Muscle layer of duodenum (tissue), 2 donors: Measurements from ENCODE around the gene GPNMB.

Experiments
- H3K27ac ChIP-seq: one replicate; pipeline ENCODE4 v1.7.0; 2013; ENCODE audit warnings: mild to moderate bottlenecking, low read length
- H3K27me3 ChIP-seq: one replicate; pipeline ENCODE4 v1.7.0; 2013; ENCODE audit warnings: low read depth, mild to moderate bottlenecking, control low read depth, low read length
- H3K36me3 ChIP-seq, 2 donors: one replicate each; pipeline ENCODE4 v1.7.0; 2013; ENCODE audit warnings: low read length in 2 of 2, control low read depth in 1 of 2, mild to moderate bottlenecking in 1 of 2; ENCODE audit not compliant: insufficient read depth in 2 of 2, control insufficient read depth in 1 of 2
- H3K4me1 ChIP-seq, 2 donors: one replicate each; pipeline ENCODE4 v1.7.0; 2013; ENCODE audit warnings: low read length in 2 of 2, mild to moderate bottlenecking in 2 of 2, control low read depth in 1 of 2, moderate library complexity in 1 of 2; ENCODE audit not compliant: insufficient read depth in 2 of 2, control insufficient read depth in 1 of 2
- H3K4me3 ChIP-seq, 2 donors: one replicate each; pipeline ENCODE4 v1.7.0; 2013; ENCODE audit warnings: low read length in 2 of 2, low read depth in 1 of 2, mild to moderate bottlenecking in 1 of 2
- H3K9me3 ChIP-seq, 2 donors: one replicate each; pipeline ENCODE4 v1.7.0; 2013; ENCODE audit warnings: low read length in 2 of 2, control low read depth in 1 of 2, mild to moderate bottlenecking in 1 of 2; ENCODE audit not compliant: control insufficient read depth in 1 of 2
- donor health status: healthy.

The GPNMB gene

DNA sequence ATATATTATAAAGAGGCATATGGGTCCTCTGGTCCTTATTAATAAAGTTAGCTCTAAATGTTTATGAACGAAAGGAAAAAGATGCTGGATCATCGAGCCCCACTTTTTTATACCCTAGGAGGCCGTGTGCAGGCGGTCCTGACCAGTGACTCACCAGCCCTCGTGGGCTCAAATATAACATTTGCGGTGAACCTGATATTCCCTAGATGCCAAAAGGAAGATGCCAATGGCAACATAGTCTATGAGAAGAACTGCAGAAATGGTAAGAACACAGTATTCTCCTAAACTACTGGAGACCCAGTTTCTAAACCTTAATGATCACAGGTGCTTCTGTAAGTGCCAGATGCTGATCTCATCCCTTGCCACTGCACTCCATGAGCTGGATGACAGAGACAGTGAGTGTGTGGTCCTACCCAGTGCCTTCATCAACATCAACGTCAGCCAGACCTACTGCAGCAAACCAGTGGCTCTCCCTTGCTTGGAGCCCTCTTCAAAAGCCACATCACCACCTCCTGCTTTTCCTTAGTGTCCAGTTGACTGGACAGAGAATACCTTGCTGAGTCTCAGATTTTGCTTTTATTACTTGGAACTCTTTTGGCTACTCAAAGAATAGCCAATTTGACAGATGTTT is 7.6 kb downstream of the GPNMB start:
- Histone ChIP-seq H3K27me3 (no peaks in the 10 kb centered on the region), H3K4me3 (no peak overlapping the region), H3K9me3 (peaks cover 0 to 8% of the 10 kb centered on the region in 2 donors), H3K36me3 (peaks cover 4 to 7% of the 10 kb centered on the region in 2 donors), H3K27ac (no peak overlapping the region), H3K4me1 (no peaks in the 10 kb centered on the region)

- peaks cover 7 to 10% of the 10 kb centered on the region in 2 donors for H3K36me3 ChIP-seq
- no peaks in the 10 kb centered on the region for H3K4me1 ChIP-seq
- H3K9me3 ChIP-seq = peaks cover 0 to 3% of the 10 kb centered on the region in 2 donors
- H3K27ac ChIP-seq = no peak overlapping the region
- H3K27me3 ChIP-seq = no peaks in the 10 kb centered on the region
- H3K4me3 ChIP-seq = no peak overlapping the region
Measured at GRCh38 chr7:23256731-23257130, 10.2 kb downstream of the GPNMB start.

DNA sequence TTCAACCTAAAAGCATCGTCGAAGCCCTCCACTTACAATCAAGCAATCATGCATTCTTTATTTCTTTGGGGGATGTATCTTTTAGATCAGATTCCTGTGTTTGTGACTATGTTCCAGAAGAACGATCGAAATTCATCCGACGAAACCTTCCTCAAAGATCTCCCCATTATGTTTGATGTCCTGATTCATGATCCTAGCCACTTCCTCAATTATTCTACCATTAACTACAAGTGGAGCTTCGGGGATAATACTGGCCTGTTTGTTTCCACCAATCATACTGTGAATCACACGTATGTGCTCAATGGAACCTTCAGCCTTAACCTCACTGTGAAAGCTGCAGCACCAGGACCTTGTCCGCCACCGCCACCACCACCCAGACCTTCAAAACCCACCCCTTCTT is 13.8 kb downstream of the GPNMB start:
- no peaks in the 10 kb centered on the region for H3K4me1 ChIP-seq
- no peak overlapping the region for H3K27ac ChIP-seq
- peaks cover 0 to 7% of the 10 kb centered on the region in 2 donors for H3K36me3 ChIP-seq
- no peak overlapping the region for H3K4me3 ChIP-seq
- no peaks in the 10 kb centered on the region for H3K27me3 ChIP-seq
- no peaks in the 10 kb centered on the region for H3K9me3 ChIP-seq

GRCh38 chr7:23261843-23262452 is 15.4 kb downstream of the GPNMB start:
- Histone ChIP-seq H3K36me3 (peaks cover 0 to 7% of the 10 kb centered on the region in 2 donors), H3K9me3 (no peaks in the 10 kb centered on the region), H3K27me3 (no peaks in the 10 kb centered on the region), H3K4me1 (no peaks in the 10 kb centered on the region), H3K27ac (no peak overlapping the region), H3K4me3 (no peak overlapping the region)

DNA sequence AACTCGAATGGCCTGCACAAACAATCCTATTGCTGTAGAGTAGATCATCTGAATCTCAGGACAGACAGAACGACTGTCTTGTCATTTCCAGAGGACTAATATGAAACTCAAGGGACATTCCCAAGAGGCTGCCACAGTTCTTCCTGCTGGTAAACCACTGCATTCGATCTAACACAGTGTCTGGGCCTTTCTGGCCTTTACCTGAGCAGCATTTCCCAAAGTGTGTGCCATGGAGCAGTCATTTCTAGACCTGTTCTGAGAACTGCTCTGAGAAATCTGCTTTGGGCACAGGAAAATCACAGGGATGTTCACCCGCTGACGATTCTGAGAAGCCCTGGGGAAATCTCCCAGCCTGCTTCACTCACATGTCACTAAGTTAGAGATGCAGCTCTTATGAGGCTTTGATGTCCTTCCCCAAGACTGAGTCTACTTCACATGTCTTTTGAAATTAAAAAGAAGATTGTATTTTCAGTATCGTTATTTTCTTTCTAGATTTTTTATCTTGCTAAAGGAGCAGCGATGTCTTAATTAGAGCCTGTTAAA is 18.4 kb downstream of the GPNMB start:
- Histone ChIP-seq H3K27ac (no peak overlapping the region), H3K27me3 (no peaks in the 10 kb centered on the region), H3K4me3 (no peak overlapping the region), H3K9me3 (no peaks in the 10 kb centered on the region), H3K4me1 (no peaks in the 10 kb centered on the region), H3K36me3 (peaks cover 0 to 7% of the 10 kb centered on the region in 2 donors)

DNA sequence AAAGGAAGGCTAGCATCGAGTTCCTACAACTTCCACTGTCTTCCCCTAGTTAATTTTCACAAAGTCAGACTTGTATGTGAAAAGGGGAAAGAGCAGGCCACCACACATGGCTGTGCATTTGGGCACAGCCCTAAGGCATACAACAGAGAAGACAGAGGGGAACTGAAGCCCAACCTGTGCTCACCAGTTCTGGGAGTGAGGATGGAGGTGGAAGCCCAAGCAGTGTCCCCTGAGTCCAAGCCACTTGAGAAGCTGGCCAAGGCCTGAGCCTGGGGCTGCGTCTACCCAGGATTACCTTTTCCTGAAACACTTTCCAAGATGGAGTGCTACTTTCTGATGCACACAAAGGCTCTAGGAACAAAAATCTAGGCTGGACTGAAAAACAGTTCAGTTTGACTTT is 20.3 kb downstream of the GPNMB start:
- Histone ChIP-seq H3K4me3 (no peak overlapping the region), H3K36me3 (no peaks in the 10 kb centered on the region), H3K27me3 (no peaks in the 10 kb centered on the region), H3K9me3 (no peaks in the 10 kb centered on the region), H3K4me1 (no peaks in the 10 kb centered on the region), H3K27ac (no peak overlapping the region)

DNA sequence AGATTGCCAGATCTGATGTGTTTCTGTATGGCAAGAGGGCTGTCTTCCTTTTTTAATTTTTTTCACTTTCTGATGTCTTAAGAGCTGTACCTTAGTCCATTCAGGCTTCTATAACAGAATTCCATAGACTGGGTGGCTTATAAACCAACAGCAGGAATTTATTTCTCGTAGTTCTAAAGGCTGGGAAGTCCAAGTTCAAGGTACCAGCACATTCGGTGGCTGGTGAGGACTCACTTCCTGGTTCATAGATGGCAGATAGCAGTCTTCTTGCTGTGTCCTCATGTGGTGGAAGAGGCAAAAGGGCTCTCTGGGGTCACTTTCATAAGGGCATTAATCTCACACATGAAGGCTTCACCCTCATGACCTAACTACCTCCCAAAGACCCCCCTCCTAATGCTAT is 20.8 kb downstream of the GPNMB start:
- Histone ChIP-seq H3K4me1 (no peaks in the 10 kb centered on the region), H3K36me3 (no peaks in the 10 kb centered on the region), H3K27ac (no peak overlapping the region), H3K9me3 (no peaks in the 10 kb centered on the region), H3K4me3 (no peak overlapping the region), H3K27me3 (no peaks in the 10 kb centered on the region)

DNA sequence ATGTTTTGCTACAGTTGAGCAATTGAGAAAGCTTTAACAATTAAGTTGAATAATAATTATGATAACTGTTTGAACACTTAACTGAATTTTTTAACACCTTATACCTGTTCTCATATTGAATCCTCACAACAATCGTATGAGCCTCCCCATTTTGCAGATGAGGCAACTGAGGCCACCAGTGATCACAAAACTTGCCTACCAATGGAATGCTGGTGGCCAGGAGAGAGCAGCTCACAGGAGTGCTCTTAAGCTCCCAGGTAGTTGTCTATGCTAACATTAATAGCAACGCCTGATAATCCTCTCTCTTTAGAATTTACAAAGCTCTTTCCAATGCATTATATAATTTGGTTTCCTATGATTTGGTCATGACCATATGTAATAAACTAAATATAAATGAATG is 21.6 kb downstream of the GPNMB start:
- Histone ChIP-seq H3K4me3 (no peak overlapping the region), H3K27me3 (no peaks in the 10 kb centered on the region), H3K36me3 (no peaks in the 10 kb centered on the region)

GRCh38 chr7:23268746-23269145 is 22.2 kb downstream of the GPNMB start:
- no peaks in the 10 kb centered on the region for H3K36me3 ChIP-seq
- no peaks in the 10 kb centered on the region for H3K27me3 ChIP-seq
- no peak overlapping the region for H3K4me3 ChIP-seq
- H3K4me1 ChIP-seq = no peaks in the 10 kb centered on the region
- H3K9me3 ChIP-seq = no peaks in the 10 kb centered on the region
- no peak overlapping the region for H3K27ac ChIP-seq

More for the DNA sequence above, 21.6 kb downstream of the GPNMB start:
- no peak overlapping the region for H3K27ac ChIP-seq
- H3K9me3 ChIP-seq = no peaks in the 10 kb centered on the region
- H3K4me1 ChIP-seq = no peaks in the 10 kb centered on the region

DNA sequence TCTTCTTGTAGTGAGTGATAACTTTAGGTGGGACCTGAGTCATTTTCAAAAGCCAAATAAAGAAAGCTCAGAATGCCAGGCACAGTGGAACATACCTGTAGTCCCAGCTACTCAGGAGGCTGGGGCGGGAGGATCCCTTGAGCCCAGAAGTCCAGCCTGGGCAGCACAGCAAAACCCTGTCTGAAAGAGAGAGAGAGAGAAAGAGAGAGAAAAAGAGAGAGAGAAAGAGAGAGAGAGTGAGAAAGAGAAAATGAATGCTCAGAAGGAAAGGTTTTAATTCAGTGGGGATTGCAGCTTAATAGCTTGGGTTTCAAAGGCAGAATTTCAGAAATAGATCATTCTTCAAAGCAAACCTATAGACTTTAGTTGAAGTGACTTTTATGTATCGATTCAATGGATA is 25.7 kb downstream of the GPNMB start:
- H3K27ac ChIP-seq = no peak overlapping the region
- no peaks in the 10 kb centered on the region for H3K4me1 ChIP-seq
- no peaks in the 10 kb centered on the region for H3K27me3 ChIP-seq
- no peak overlapping the region for H3K4me3 ChIP-seq
- no peaks in the 10 kb centered on the region for H3K36me3 ChIP-seq
- H3K9me3 ChIP-seq = no peaks in the 10 kb centered on the region

GRCh38 chr7:23273141-23273599 is 26.6 kb downstream of the GPNMB start:
- Histone ChIP-seq H3K36me3 (no peaks in the 10 kb centered on the region), H3K4me3 (peak overlapping the region in 1 of 2 donors; percentile 26), H3K27me3 (no peaks in the 10 kb centered on the region), H3K4me1 (no peaks in the 10 kb centered on the region), H3K9me3 (no peaks in the 10 kb centered on the region), H3K27ac (no peak overlapping the region)
